A549 treated with CpdA at 1 μM for 4 hours (cell line): Measurements from ENCODE around the gene CD40LG. TPM values are rescaled to one million over a fixed set of nuclear protein-coding genes. Genes with fewer than 3 reads are reported as not detected.

ENCODE experiments used
- total RNA-seq: library from RNA; stranded (reverse); fragments of 200-300 nt; extraction: Qiagen RNA extraction; gene quantifications from 5 replicates; pipeline ENCODE4 v1.2.3, GENCODE V29; 2022; ENCODE audit warnings: low read depth

The CD40LG gene
- total RNA-seq, result not detected in 5 replicates

GRCh38 chrX:136647677-136648360 is at the start of gene CD40LG:
CD40LG (plus strand) TSS chrX:136648158; CDS start chrX:136648249, 91 bp downstream.

Other genes starting within 250 kb of the CD40LG start
- not detected in 5 replicates for gene BRS3, start 160.2 kb upstream of the CD40LG start, total RNA-seq
- 48.3 to 76.0 TPM (median 57.4 TPM) in 5 replicates for gene HTATSF1, start 150.6 kb upstream of the CD40LG start, total RNA-seq
- gene VGLL1, start 115.9 kb upstream of the CD40LG start, total RNA-seq, result not detected in 5 replicates
- 0.09 to 0.16 TPM (median 0.14 TPM) in 5 replicates for gene ARHGEF6, start 132.8 kb downstream of the CD40LG start, total RNA-seq
- gene RBMX, start 232.6 kb downstream of the CD40LG start, total RNA-seq, result 227 to 291 TPM (median 232 TPM) in 5 replicates